Measurements from ENCODE around the gene HLA-DPA1.

The HLA-DPA1 gene

DNA sequence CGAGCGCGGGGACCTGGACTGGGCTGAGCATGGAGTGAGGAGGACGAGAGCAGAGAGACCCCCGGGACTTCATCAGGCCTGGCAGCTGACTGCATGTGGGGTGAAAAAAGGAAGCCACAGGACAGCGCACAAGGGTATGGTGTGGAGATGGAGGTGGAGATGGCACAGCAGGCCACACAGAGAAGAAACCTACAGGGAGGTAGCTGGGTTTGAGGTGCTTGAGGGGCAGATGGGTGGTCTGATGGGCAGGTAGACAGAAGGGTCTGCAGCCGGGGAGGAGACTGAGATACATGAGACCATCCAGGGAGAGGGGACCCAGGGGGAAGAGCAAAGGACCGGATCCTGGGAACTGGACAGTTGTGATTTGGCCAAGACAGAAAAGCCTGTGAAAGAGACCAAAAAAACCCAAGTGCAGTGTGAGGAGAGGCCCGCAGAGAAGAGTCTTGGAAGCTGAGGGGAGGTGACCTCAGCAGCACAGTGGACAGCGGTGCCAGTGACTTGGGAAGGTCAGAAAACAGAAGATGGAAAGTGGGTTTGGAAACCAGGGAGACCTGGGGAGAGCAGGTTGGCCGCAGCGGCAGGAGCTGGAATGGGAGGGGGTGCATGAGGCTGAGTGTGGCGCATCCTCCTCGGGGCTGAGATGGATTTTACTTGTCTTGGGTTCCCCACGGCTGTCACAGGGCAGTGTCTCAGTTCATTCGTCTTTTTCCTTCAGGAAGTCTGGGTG is 7.8 kb upstream of the HLA-DPA1 start:
- TF ChIP-seq CTCF (IDR thresholded peaks at IDR 0.05; ENCODE audit: low read depth, low read length) = no peak
- TF ChIP-seq EZH2phosphoT487 (IDR thresholded peaks at IDR 0.05; ENCODE audit: low read depth) = no peak

GRCh38 chr6:33080127-33081089 is 7.0 kb upstream of the HLA-DPA1 start:
- peaks cover 34% of the 10 kb centered on the region for H4K20me1 ChIP-seq (ENCODE audit: insufficient read depth, low read length)
- H3K27ac ChIP-seq (ENCODE audit: low read length) = no peak overlapping the region
- H3K4me2 ChIP-seq (ENCODE audit: low read length) = no peak overlapping the region
- H3K9me3 ChIP-seq (ENCODE audit: insufficient read depth, low read length) = no peaks in the 10 kb centered on the region
- H3K4me1 ChIP-seq (ENCODE audit: low read length) = peaks cover 15% of the 10 kb centered on the region
- TF ChIP-seq EZH2phosphoT487 (IDR thresholded peaks at IDR 0.05; ENCODE audit: low read depth) (no peak), CTCF (IDR thresholded peaks at IDR 0.05; ENCODE audit: low read depth, low read length) (no peak)
- no peak overlapping the region for H2AFZ ChIP-seq (ENCODE audit: low read depth, low read length)
- H3K36me3 ChIP-seq (replicated peaks; ENCODE audit: low read depth, low read length) = peaks cover 31% of the 10 kb centered on the region
- no peaks in the 10 kb centered on the region for H3K27me3 ChIP-seq (ENCODE audit: low read depth, low read length)
- H3K4me3 ChIP-seq (ENCODE audit: low read length) = no peak overlapping the region
- peaks cover 66% of the 10 kb centered on the region for H3K79me2 ChIP-seq (ENCODE audit: low read length)
- no peak overlapping the region for H3K9ac ChIP-seq (ENCODE audit: low read length)

More for the DNA sequence above, 7.8 kb upstream of the HLA-DPA1 start:
- Histone ChIP-seq H3K4me2 (ENCODE audit: low read length) (no peak overlapping the region), H3K4me1 (ENCODE audit: low read length) (peaks cover 14% of the 10 kb centered on the region), H3K27me3 (ENCODE audit: low read depth, low read length) (no peaks in the 10 kb centered on the region), H2AFZ (ENCODE audit: low read depth, low read length) (no peak overlapping the region), H3K79me2 (ENCODE audit: low read length) (peaks cover 59% of the 10 kb centered on the region), H3K27ac (ENCODE audit: low read length) (no peak overlapping the region), H3K36me3 (replicated peaks; ENCODE audit: low read depth, low read length) (peaks cover 33% of the 10 kb centered on the region), H3K9me3 (ENCODE audit: insufficient read depth, low read length) (no peaks in the 10 kb centered on the region), H3K9ac (ENCODE audit: low read length) (no peak overlapping the region), H4K20me1 (ENCODE audit: insufficient read depth, low read length) (peaks cover 34% of the 10 kb centered on the region), H3K4me3 (ENCODE audit: low read length) (no peak overlapping the region)

DNA sequence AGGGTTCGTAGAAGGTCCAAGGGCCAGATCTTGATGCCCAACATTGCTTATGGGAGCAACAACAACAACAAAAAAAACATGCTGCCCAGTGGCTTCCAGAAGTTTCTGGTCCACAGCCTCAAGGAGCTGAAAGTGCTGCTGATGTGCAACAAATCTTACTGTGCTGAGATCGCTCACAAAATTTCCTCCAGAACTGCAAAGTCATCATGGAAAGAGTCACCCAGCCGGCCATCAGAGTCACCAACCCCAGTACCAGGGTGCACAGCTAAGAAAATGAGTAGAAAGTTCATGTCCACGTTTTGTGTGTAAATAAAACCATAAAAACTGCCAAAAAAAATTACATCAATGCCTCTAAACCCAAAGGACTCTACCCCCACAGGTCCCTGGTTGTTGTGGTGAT is 6.1 kb upstream of the HLA-DPA1 start:
- Histone ChIP-seq H3K4me1 (ENCODE audit: low read length) (peaks cover 23% of the 10 kb centered on the region), H3K4me3 (ENCODE audit: low read length) (no peak overlapping the region), H4K20me1 (ENCODE audit: insufficient read depth, low read length) (peaks cover 34% of the 10 kb centered on the region), H3K27me3 (ENCODE audit: low read depth, low read length) (no peaks in the 10 kb centered on the region), H2AFZ (ENCODE audit: low read depth, low read length) (no peak overlapping the region), H3K9ac (ENCODE audit: low read length) (no peak overlapping the region), H3K4me2 (ENCODE audit: low read length) (no peak overlapping the region), H3K36me3 (replicated peaks; ENCODE audit: low read depth, low read length) (peaks cover 27% of the 10 kb centered on the region), H3K79me2 (ENCODE audit: low read length) (peaks cover 70% of the 10 kb centered on the region), H3K9me3 (ENCODE audit: insufficient read depth, low read length) (no peaks in the 10 kb centered on the region), H3K27ac (ENCODE audit: low read length) (no peak overlapping the region)
- TF ChIP-seq EZH2phosphoT487 (IDR thresholded peaks at IDR 0.05; ENCODE audit: low read depth) (no peak), CTCF (IDR thresholded peaks at IDR 0.05; ENCODE audit: low read depth, low read length) (no peak)

DNA sequence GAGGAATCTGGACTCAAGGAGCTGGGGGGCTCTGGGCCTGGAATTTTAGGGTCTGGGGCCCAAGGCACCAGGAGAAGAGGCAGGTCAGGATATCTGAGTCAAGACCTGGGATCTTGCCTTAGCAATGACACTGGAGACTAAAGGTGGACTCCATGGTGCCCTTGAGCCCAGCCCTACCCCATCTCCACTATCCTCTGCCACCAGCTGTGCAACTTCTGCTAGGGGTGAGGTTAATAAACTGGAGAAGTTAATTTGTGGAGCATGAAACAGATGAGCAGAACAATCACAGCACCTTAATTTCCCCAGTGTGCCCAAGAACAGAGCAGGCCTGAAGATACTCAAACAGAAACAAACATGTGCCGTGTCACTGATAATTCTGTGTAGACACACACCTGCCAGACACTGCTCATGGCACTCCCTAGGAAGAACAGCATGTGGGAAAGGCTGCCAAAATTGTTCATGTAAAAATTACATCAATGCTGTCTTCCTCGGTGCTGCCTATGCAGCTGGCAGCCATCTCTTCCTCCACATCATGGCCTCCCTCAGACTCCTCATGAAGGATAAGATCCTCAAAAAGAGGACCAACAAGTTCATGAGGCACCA is 5.6 kb upstream of the HLA-DPA1 start:
- Histone ChIP-seq H3K4me2 (ENCODE audit: low read length) (no peak overlapping the region), H3K9me3 (ENCODE audit: insufficient read depth, low read length) (no peaks in the 10 kb centered on the region), H3K79me2 (ENCODE audit: low read length) (peaks cover 71% of the 10 kb centered on the region), H3K27me3 (ENCODE audit: low read depth, low read length) (no peaks in the 10 kb centered on the region), H3K9ac (ENCODE audit: low read length) (no peak overlapping the region), H3K4me3 (ENCODE audit: low read length) (no peak overlapping the region), H3K4me1 (ENCODE audit: low read length) (peaks cover 28% of the 10 kb centered on the region), H3K36me3 (replicated peaks; ENCODE audit: low read depth, low read length) (peaks cover 27% of the 10 kb centered on the region), H3K27ac (ENCODE audit: low read length) (no peak overlapping the region), H4K20me1 (ENCODE audit: insufficient read depth, low read length) (peaks cover 34% of the 10 kb centered on the region), H2AFZ (ENCODE audit: low read depth, low read length) (no peak overlapping the region)
- TF ChIP-seq CTCF (IDR thresholded peaks at IDR 0.05; ENCODE audit: low read depth, low read length) (no peak), EZH2phosphoT487 (IDR thresholded peaks at IDR 0.05; ENCODE audit: low read depth) (no peak)

Data from OCI-LY3 (cell line).